ENCODE data around the gene DPP4. TPM values are rescaled to one million over a fixed set of nuclear protein-coding genes. Genes with fewer than 3 reads are reported as not detected.

DPP4 gene
- polyA plus RNA-seq (ENCODE audit: insufficient read length), result 4.3 TPM

DNA sequence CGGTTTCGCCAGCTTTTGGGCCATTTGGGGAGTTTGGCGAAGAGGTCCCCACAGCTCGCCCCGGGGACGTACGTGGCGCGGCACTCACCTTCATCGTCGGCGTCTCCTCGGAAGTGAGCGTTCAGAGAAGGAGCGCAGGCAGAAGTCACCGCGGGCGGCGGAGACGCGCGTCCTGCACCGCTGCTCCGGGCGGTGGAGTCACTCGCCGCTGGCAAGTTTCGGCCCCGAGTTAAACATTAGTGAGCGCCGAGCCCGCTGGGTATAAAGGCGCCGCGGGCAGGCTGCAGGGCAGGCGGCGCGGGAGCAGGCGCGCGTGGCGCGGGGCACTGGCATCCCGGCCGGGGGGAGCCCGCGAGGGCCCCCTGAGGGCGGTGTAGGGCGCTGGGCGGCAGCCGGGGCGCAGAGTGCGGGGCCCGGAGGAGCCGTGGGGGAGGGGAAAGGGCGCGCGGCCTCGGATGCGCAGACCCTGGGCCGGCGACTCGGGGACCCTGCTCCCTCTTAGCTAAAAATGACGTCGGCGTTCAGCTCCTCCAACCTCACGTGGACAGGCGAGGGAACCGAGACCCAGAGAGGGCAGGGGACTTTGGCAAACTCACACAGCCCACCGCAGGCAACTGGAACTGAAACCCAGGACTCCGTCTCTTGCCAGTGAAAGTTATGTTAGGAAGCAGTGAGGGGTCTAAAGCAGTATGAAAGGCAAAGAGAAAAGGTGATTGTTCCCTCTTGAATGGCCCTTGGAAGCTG is at the start of gene DPP4:
TSS of gene DPP4 (minus strand) at position 328 of the 744 bp plus-strand sequence. CDS start at position 94, 234 bp downstream.
- peak; percentile 38 for DNase-seq

DNA sequence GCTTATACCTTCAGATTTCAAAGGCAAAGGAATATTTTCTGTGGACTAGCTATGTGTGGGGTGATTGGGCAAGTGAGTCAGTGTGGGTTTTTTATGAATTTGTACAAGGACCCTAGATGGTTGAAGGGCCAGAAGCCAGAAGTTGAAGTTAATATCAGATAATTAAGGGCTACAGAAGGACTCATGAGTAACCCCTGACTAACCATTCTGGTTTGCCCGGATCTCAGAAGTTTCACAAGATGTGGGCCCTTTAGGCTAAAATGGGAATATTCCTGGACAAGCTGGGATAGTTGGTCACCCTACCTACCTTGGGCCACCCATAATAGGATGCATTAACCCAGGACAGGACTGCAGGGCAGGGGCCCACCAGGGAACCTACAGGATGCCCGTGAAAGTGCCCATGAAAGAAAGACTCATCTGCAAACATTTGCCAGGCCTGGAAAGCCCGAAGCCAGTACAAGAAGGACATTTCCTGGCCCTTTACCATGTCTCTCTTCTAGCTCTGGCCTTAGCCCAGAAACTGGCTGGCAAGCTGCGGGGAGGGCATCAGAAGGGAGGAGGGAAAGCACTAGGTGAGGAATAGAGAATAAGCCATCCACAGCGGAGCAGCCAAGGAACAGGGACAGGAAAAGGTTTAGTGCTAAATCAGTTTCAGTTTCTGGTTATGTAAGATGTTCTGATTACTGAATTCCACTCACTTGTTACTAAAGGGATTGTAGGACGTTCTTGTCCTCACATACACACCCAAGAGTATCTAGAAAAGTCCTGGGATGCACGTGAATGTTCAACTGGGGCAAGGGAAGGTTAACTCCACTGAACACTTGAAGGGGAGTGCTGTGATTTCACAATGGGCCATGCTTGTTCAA is 44.4 kb upstream of the DPP4 start:
- DNase-seq, result no peak

DNA sequence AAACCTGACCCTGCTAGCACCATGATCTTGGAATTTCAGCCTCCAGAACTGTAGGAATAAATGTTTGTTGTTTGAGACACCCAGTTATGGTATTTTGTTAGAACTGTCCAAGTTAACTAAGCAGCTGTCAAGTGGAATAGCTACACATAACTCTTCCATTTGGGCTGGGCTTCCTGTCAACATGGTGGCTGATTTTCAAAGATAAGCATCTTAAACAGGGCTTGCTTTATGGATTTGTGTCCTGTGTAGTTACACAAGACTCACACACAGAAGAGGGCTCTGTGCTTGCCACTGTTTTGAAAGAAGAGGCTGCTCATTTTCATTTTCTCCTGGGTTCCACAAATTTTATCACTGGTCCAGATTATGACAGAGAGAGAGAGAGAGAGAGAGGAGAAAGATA is 42.3 kb upstream of the DPP4 start:
- DNase-seq, result no peak

DNA sequence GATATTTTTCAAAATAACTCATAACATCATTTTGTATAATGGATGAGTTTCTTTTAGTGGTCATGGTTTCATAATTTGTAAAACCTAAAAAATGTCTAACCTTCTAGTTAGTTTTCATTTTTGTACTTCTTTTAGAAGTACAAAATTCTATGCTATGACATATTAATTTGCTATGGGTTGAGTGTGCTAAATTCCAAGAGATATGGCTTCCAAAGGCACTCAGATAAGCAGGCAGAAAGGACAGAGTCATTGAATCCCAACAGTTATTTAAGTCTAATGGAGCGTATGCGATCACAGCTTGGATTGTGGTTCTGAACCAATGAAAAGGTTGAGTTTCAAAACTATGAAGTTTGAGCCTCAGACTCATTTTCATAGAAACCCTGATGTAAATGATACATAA is 41.1 kb upstream of the DPP4 start:
- no peak for DNase-seq

DNA sequence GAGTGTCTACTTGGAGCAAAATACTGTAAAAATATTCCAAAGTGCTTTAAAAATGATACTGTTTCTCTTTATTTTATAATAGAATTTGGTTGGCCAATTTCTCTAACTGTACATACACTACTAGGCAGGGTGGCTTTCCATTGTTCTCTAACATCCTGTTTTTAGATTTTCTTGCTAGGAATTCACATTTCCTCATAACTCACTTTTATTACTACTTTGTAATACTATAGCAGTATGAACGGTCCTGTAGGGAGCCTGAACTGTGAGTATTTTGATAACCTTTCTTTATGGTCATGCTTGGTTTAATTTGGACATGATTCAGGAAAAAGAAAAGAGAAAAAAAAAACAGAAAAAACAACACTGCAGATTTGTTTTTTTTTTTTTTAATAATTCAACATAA is 40.3 kb upstream of the DPP4 start:
- no peak for DNase-seq

DNA sequence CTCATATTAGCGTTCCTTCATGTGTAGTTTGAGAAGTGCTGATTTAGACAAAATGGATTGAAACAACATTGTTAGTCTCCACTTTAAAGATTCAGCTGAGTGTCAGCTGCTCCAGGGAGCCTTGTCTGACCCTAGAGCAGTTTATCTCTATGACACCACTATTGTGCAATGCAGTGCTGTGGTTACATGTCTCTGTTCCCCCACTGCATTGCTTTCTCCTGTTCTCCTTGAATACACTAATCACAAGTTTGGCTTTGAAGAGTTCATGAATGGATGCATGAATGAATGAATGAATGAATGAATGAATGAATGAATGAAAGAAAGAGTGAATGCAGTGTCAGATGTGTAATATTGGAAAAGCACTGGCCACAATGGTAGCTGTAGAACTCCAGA is 39.8 kb upstream of the DPP4 start:
- DNase-seq, result no peak

DNA sequence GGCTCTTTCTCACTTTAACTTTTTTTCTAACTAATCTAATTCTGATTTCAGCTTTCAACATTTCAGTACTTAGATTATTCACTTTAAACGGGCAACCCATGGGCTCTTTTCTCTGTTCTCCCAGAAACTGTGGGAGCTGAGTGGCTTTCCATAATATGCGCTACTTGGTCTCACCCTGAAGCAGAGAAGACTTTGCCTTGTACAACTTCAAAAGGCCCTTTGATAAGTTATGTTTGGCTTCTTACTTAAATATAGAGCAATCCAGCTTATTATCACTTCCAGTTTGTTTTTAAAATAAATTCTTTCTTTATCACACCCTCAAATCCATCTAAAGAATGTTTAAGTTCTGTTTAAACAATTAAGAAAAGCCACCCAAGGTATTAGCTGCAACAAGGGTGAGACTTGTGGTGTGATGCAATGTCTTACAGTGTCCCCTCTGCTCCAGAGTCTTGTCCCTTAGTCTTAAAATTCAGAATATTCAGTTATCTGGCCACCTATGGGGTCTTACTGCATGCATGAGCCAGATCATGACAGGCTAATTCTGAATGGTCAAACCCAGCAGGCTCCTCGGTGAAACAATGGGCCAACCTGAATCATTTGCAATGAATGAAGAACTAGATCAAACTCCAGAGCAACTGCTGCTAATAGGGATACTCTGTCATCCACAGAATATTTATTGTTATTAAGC is 39.2 kb upstream of the DPP4 start:
- DNase-seq, result no peak

DNA sequence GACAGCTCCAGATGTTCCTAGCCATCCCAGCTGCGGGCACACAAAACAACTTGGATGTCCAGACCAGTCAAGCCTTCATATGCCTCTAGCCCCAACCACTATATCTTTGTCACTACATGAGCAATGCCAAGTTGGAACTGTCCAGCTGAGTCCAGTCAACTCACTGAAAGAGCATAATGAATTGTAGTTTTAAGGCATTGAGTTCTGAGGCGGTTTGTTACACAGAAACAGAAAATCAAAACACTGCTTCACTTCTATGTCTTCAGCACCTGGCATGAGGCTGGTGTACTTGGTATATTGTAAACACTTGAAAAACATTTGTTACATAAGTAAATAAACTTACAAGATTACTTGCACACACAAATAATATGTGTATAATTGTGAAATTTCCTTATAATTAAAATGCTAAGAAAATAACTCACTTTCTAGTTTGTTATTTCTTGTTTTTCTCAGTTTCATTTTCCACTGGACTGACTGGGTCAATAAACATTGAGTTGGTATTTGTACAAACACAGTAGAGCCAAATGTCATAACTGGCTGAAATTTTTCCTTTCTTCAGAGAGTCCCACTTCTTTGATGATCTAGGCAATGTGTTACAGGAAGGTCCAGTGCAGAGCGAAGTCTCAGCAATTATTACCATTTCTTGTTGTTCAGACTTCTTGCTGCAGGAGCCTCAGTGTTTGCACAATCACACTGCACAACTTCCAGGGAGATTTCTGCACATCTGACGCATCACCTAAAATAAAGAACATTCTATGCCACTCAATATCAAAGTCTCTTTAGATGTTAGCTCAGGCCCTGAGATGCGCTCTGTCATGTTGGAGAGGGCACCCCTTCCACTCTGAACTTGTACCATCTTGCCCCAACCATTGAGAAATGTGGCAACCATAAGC is 38.2 kb upstream of the DPP4 start:
- DNase-seq, result no peak

DNA sequence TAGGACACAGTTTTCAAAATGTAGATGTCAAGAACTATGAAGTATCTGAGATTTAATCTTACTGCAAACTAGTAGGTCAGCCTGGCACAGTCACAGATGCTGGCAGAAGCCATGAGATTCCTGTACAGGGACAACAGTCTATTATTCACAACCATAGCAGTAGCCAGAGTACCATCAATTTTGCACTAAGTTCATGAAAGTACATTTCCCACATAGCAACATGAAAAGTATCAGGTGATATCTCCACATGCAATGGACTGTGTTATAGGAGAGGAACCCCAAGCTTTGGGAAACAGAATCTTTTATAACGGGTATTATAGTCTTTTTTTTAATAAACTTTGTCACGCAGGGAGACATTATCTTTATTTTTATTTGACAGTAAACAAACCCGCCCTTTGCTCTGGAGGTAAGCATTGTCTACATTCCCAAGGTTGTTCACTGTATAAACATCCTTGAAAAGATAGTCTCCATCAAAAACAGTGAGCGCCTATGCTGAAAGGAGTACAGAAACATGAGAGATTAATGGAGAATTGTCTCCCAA is 33.4 kb upstream of the DPP4 start:
- no peak for DNase-seq

DNA sequence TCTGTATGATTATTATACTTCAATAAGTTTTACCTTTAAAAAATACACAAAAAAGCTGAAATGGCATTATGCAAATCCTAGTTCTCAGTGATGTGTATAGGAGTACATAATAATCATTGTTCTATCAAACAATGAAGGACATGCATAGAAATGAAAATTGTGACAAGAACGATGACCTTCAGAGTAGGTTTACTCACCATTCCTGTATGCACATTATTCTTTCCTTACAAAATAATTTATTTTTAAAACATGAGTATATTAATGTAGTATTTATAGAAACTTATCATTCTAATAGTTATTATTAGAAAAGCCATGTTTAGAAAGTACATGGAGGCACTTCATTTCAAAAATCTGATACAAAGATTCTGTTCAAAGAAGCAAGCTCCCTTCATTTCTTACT is 32.7 kb upstream of the DPP4 start:
- DNase-seq, result no peak

DNA sequence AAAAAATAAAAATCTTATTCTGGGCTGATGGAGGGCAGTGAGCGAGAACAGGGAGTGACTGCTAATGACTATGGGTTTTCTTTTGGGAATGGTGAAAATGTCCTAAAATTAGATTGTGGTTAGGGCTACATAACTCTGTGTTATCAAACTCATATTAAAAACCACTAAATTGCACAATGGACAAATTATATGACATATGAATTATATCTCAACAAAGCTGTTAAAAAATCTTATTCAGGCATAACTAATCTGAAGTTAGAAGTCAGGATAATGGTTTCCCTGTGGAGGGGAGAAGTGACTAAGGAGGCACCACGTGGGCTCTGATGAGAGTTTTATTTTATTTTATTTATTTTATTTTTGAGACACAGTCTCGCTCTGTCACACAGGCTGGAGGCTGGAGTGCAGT is 32.1 kb upstream of the DPP4 start:
- DNase-seq, result no peak

DNA sequence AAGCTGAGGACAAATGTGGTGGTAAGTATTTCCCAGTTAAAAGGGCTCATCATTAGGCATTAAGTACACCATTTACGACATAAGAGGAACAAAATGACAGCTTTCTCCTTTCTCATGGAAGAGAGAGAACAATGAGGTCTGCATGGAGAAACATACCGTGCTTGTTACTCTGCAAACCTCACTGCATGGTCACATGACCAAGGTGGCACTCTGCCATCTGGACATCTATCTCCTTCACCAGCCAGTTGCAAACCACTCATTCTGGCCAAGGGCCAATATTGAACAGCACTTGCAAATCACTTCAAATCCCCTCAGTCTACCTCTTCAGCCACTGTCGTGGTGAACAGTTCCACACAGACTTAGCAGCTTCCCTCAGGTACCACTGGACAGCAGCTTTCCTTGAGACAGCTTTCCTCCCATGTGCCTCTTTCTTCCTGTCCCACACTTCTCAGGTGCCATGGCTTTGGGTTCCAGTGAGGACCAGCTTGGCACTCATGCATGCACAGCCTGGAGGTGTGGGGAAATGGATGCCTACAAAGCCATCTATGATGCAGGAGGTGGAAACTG is 29.5 kb upstream of the DPP4 start:
- no peak for DNase-seq

DNA sequence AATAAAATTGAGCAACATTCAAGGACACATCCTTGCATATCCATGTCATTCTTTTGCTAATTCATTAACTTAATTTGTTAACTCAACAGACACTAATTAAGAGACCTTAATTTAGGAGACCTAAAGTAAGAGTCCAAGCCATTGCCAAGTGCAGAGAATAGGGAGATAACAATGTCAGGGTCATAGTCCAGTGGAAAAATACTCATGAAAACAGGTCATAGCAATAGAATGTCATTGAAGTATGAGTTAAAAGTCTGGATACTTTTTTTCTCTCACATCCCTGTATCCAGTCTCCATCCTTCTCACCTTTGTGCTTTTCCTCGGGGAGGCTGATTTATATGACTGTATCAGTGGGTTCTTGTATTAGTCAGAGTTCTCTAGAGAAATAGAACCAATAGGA is 26.6 kb upstream of the DPP4 start:
- no peak for DNase-seq

DNA sequence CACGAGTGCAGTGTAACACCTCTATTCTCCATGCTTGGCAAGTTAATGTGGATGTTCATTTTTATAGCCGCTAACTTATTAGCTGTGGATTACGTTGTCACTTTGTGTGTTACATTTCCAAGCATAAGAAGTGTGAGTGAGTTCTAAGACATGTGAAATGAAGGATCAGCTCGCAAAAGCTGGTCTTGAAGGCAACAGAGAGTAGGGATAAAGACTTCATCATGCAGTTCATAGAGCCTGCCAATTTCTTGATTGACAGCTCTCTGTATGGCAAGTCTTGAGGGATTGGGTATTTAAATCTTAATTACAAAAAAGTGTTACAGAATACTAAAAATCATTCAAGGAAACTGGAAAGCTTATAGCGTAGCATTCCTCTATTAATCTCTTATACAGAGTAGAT is 25.8 kb upstream of the DPP4 start:
- DNase-seq, result no peak

DNA sequence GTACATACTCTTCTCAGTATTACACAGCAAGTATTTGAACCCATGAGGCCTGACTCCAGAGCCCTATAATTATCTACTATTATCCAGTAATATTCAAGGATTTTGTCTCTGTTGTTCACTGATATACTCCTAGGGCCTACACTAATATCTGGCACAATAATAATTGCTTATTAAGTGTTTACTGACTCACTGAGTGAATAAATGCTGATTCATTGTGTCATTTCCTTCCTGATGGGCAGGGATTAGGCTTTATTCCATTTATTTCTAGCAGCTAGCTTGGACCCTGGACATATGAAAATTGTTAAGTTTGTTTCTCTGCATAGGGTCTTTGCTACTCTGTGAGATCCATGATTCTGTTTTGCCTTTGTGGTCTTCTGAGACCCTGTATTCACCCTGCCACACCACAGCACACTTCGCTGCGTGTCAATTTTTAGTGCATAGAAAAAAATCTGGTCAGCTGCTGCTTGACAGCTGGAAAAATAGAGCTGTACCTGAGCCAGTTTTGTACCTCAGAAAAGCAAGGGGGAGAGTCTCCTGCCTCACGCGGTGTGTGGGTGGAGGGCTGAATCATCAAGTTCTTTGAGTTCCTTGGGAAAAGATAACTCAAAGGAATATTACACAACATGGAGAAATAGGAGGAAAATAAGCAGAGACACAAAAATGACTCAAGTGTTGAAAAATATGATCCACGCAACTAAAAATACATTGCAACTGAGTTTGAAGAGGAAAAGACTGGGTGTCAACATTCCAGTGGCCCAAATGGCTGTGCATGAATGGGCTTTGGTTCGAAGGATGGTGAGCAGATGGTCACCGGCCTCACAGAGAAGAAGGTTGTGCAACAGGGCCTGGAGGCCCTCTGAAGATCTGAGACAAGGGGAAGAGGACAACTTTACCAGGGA is 18.9 kb upstream of the DPP4 start:
- no peak for DNase-seq

DNA sequence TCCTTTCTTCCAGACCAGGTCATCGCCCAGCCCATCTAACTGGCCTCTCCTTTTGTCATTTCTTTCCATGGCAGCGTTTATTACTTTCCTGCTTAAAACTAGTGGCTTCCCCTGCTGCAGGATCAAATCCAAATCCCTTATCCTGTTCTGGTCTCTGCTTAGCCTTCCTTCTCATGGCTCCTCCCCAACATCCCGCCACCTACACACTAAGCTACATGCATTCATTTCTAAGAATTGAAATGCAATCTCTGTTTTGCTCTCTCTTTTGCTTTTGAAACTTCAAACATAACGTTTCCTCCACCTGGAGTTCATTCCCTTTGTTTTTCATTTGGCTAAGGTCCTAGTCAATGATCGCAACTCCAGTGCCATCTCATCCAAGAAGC is 18.0 kb upstream of the DPP4 start:
- no peak for DNase-seq

DNA sequence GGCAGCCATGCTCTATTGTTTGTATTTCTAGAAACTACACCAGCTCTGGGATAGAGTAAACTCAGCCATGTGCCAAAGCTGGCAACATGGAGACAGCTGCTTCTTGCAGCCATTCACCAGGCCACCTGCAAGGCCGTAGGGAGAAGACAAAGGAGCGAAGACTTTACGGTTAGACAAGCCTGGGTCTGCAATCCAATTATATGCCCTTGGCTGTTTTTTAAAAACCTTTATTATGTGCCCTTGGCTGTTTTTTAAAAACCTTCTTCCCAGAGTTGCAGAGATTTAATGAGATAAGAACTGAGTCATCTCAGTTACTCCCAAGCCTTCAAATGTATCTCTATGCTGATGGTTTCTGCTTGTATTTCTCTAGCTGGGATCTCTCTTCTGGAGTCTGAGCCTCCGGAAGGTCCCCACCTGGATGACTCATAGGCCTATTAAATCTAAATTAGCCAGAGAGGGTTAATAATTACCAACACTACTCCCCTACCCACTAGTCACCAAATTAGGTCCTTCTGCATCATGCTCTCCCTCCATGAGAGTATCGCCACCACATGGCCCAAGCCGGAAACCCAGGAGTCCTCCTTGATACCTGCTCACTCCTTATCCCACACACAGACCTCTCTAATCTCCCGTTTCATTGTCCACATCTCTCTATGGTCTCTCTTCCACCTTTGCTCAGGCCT is 17.5 kb upstream of the DPP4 start:
- DNase-seq, result no peak

DNA sequence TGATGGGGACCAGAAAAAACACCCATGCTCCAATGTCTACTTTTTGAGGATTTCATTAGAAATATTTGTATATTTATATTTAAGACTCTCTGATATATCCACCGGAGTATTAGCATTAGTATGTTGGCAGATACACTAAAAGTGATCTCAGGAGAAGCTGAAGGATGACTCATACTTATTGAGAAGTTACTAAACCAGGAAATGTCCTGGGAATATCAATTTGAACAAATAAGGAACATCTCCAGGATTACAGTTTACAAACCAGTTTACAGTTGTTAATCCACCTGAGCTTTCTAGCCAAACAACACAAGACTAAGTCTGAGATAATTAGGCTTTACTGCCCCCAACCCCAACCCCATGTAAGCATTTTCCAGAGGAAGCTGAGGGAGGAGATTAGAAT is 16.1 kb upstream of the DPP4 start:
- DNase-seq, result no peak

DNA sequence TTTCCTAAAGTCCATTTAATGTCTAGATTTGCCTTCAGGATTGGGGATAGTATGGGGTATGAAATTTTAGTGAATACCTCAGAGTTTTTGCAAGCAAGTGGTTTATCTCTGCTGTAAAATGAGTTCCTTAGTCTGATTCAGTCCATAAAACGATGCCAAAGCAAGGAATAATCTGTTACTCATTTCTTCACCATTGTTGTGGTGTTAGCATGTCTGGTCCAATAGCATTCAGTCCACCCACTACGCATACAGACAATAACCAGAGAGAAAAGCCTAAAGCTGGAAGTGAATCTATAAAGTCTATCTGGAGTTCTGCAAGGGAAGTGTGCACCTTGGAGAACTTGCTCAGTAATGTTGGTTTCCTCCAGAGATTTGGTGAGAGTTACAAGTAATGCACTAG is 12.9 kb upstream of the DPP4 start:
- DNase-seq, result no peak
